Measurements from ENCODE around the gene TSKU. TPM values are rescaled to one million over a fixed set of nuclear protein-coding genes. Genes with fewer than 3 reads are reported as not detected.

TSKU gene
- polyA plus RNA-seq, 3 donors, result not detected

- Mint-ChIP-seq H3K4me3 (peak overlapping the region; percentile 64 to 91), H3K27me3 (ENCODE audit: low read depth in 3 of 3) (peaks cover 69 to 91% (median 87%) of the 10 kb centered on the region in 3 donors), H3K27ac (peak overlapping the region in 1 of 7 donors; percentile 41), H3K36me3 (peaks cover 0 to 11% of the 10 kb centered on the region in 2 donors), H3K9me3 (peaks cover 0 to 22% (median 5%) of the 10 kb centered on the region in 7 donors), H3K4me1 (peaks cover 9% of the 10 kb centered on the region)
- intact Hi-C loops (cut with micrococcal nuclease), result no loop called here
- Histone ChIP-seq H3K4me3 (replicated peaks in 1 of 3; ENCODE audit: low read depth in 2 of 3, low read length in 3 of 3) (peak overlapping the region in 1 of 3 experiments; percentile 69), H4K20me1 (ENCODE audit: insufficient read depth, low read length) (no peaks in the 10 kb centered on the region), H2AFZ (ENCODE audit: insufficient read depth, low read depth, low read length, poor library complexity, severe bottlenecking) (no peak overlapping the region), H3K4me2 (replicated peaks; ENCODE audit: extremely low read depth, low read length, poor library complexity, severe bottlenecking) (peak overlapping the region; percentile 78), H3K9me3 (replicated peaks in 1 of 2; ENCODE audit: control insufficient read depth in 1 of 2, insufficient read depth in 1 of 2, low read length in 2 of 2) (peaks cover 2 to 3% of the 10 kb centered on the region in 2 donors), H3K9ac (ENCODE audit: insufficient read depth, low read length, poor library complexity, severe bottlenecking) (peak overlapping the region; percentile 36), H3K4me1 (ENCODE audit: control insufficient read depth in 1 of 2, insufficient read depth in 2 of 2, low read length in 2 of 2) (peaks cover 15% of the 10 kb centered on the region in 2 donors), H3K27me3 (ENCODE audit: control insufficient read depth in 2 of 2, insufficient read depth in 2 of 2, low read length in 2 of 2) (peaks cover 74 to 94% of the 10 kb centered on the region in 2 donors), H3K79me2 (ENCODE audit: insufficient read depth, low read length) (no peaks in the 10 kb centered on the region), H3K36me3 (replicated peaks in 1 of 2; ENCODE audit: control insufficient read depth in 1 of 2, insufficient read depth in 2 of 2, low read length in 2 of 2) (no peaks in the 10 kb centered on the region), H3K27ac (ENCODE audit: low read depth in 1 of 2, low read length in 2 of 2) (no peak overlapping the region)
- WGBS (ENCODE audit: insufficient coverage), result under 1% methylated on average over 29 of the region's 38 CpGs
- no peak for TF ChIP-seq CTCF (IDR thresholded peaks at IDR 0.05)
- DNase-seq, result no peak
Observed at GRCh38 chr11:76782531-76783293, 444 bp upstream of the TSKU start.

- intact Hi-C loops (cut with micrococcal nuclease), result no loop called here
- H3K4me1 ChIP-seq (ENCODE audit: control insufficient read depth in 1 of 2, insufficient read depth in 2 of 2, low read length in 2 of 2), result peaks cover 15% of the 10 kb centered on the region in 2 donors
Observed at GRCh38 chr11:76783896-76784813, 999 bp downstream of the TSKU start.

More at GRCh38 chr11:76783896-76784813, 999 bp downstream of the TSKU start:
- DNase-seq, result no peak
- 6% methylated on average over 47 of the region's 65 CpGs for WGBS (ENCODE audit: insufficient coverage)
- no peaks in the 10 kb centered on the region for H3K79me2 ChIP-seq (ENCODE audit: insufficient read depth, low read length)
- H3K27ac ChIP-seq (ENCODE audit: low read depth in 1 of 2, low read length in 2 of 2), result no peak overlapping the region
- no peak overlapping the region for H3K27ac Mint-ChIP-seq
- H3K36me3 Mint-ChIP-seq, result peaks cover 0 to 11% of the 10 kb centered on the region in 2 donors
- no peak overlapping the region for H2AFZ ChIP-seq (ENCODE audit: insufficient read depth, low read depth, low read length, poor library complexity, severe bottlenecking)
- peaks cover 9% of the 10 kb centered on the region for H3K4me1 Mint-ChIP-seq
- peak overlapping the region in 1 of 2 donors; percentile 70 for H3K4me3 Mint-ChIP-seq
- no peak for TF ChIP-seq CTCF (IDR thresholded peaks at IDR 0.05)
- H3K27me3 Mint-ChIP-seq (ENCODE audit: low read depth in 3 of 3), result peaks cover 67 to 94% (median 82%) of the 10 kb centered on the region in 3 donors
- H3K9ac ChIP-seq (ENCODE audit: insufficient read depth, low read length, poor library complexity, severe bottlenecking), result no peak overlapping the region
- H3K9me3 Mint-ChIP-seq, result peaks cover 0 to 21% (median 2%) of the 10 kb centered on the region in 7 donors
- peaks cover 65 to 84% of the 10 kb centered on the region in 2 donors for H3K27me3 ChIP-seq (ENCODE audit: control insufficient read depth in 2 of 2, insufficient read depth in 2 of 2, low read length in 2 of 2)
- H3K4me2 ChIP-seq (replicated peaks; ENCODE audit: extremely low read depth, low read length, poor library complexity, severe bottlenecking), result peak overlapping the region; percentile 78
- H4K20me1 ChIP-seq (ENCODE audit: insufficient read depth, low read length), result no peaks in the 10 kb centered on the region
- H3K36me3 ChIP-seq (replicated peaks in 1 of 2; ENCODE audit: control insufficient read depth in 1 of 2, insufficient read depth in 2 of 2, low read length in 2 of 2), result no peaks in the 10 kb centered on the region
- H3K9me3 ChIP-seq (replicated peaks in 1 of 2; ENCODE audit: control insufficient read depth in 1 of 2, insufficient read depth in 1 of 2, low read length in 2 of 2), result no peaks in the 10 kb centered on the region
- peak overlapping the region in 1 of 3 experiments; percentile 69 for H3K4me3 ChIP-seq (replicated peaks in 1 of 3; ENCODE audit: low read depth in 2 of 3, low read length in 3 of 3)

All from CD14-positive monocyte (primary cell).